Suppressor macrophage treated with lipopolysaccharide for 4 hours (primary cell): ENCODE results near the gene OSBPL1A.
A peak's percentile ranks its signal among the peaks of the same experiment; 100 is the strongest.

Experiments
- DNase-seq: peaks from one replicate; pipeline ENCODE4 v3.0.0-alpha.2; 2020

Gene OSBPL1A

GRCh38 chr18:24212939-24213338 is 184.7 kb downstream of the OSBPL1A start:
- DNase-seq: no peak

DNA sequence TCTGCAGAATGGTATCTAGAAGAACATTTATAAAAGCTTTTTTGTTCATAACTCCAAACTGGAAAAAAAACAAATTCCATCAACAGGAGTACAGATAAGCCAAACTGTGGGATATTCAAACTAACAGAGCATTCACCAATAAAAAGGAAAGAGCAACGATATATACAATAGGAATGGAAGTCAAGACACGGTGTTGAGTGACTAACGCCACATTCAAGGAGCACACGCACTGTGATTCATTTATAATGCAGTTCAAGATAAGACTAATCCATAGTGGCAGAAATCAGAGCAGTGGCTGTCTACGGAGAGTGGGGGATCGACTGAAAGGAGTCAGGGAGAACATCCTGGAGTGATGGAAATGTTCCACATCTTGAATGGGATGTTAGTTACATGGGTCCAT is 188.1 kb downstream of the OSBPL1A start:
- DNase-seq: no peak

DNA sequence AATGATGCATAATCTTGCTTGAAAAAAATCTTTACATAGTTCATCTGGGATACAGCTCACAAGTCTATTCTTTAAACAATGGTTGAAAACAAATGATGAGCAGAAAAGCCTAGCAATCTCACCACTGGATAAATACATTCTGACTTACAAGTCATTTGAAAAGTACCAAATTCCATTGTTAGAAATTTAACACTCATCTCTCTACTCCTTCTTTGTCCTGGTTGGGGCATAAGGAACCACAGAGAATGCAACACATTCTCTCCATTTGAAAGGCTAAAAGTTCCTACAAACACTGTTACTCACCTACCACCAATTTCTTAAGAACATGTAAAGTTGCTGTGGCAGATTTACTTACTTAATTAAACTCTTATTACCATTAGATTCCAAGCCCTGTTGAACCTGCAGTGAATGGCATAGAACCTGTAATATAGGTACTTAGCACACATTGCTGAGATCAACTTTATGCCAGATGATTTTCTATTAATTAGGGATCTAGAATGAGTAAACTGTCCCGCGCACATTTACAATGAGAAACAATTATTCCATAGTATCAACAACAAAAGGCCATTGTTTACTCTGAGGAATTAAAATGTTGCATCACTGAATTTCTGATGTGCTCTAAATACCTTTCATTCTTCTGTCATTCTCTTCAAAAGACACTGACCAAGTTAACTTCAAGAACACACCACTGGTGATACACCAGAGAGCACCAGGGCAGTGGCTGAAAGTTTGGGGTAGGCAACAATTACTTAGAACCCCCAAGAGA is 189.2 kb downstream of the OSBPL1A start:
- DNase-seq: no peak

DNA sequence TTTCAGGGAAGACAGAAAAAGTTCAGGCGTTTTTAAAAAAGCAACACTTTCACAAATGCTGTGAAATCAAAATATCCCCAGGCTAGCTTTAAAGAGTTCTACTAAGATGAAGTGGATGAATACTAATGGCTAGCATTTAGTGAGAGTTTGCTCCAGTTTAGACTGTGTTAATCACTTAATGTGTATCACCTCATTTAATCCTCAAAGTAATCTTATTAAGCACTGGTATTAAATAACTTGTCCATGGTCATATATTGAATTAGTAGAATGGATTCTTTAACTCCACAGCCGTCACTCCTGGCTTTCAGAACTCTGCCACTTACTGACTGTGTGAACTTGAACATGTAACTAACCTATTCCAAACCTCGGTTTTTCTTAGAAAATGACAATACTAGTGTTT is 192.7 kb downstream of the OSBPL1A start:
- DNase-seq: no peak

GRCh38 chr18:24201699-24202687 is 195.6 kb downstream of the OSBPL1A start:
- no peak for DNase-seq

GRCh38 chr18:24200494-24201290 is 196.9 kb downstream of the OSBPL1A start:
- DNase-seq: no peak

- DNase-seq: no peak
These were observed 198.2 kb downstream of the OSBPL1A start for GRCh38 chr18:24199372-24199962.

GRCh38 chr18:24198461-24198860 is 199.2 kb downstream of the OSBPL1A start:
- DNase-seq: peak; percentile 27

- DNase-seq: no peak
These were observed 200.2 kb downstream of the OSBPL1A start for GRCh38 chr18:24197412-24197811.

GRCh38 chr18:24196764-24197163 is 200.9 kb downstream of the OSBPL1A start:
- no peak for DNase-seq

DNA sequence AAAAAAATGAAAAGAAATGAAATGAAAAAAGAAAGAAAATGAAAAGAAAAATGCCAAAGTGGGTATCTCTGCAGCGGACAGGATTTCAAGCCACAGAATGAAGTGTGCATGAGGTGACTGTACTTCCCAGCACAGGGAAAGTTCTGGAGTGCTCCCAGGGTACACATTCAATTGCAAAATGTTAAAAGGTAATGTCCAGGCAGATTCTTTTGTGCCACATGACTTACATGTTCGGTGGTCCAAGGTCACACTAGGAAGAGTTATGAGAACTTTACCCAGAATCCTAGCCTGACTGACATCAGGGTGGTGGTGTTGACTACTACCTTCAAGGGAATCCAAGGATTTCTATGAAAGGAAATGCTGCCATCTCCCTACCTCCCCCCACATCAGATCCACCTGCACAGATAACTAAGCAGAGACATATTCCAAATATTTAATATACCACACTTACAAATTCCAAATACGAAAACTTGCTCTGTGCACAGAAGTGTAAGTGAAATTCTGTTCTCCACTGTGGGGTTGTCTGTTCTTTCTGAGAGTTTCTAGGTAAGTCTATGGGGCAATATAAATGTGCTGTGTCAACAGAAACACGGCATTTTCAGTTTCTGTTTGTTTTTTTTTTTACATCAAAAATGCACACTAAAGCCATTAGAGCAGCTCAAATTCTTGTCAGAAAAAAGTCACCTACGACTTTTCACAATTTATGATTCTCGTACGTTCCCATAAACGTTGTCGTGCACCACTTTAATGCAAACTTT is 202.1 kb downstream of the OSBPL1A start:
- DNase-seq: no peak

GRCh38 chr18:24190590-24190989 is 207.0 kb downstream of the OSBPL1A start:
- no peak for DNase-seq

DNA sequence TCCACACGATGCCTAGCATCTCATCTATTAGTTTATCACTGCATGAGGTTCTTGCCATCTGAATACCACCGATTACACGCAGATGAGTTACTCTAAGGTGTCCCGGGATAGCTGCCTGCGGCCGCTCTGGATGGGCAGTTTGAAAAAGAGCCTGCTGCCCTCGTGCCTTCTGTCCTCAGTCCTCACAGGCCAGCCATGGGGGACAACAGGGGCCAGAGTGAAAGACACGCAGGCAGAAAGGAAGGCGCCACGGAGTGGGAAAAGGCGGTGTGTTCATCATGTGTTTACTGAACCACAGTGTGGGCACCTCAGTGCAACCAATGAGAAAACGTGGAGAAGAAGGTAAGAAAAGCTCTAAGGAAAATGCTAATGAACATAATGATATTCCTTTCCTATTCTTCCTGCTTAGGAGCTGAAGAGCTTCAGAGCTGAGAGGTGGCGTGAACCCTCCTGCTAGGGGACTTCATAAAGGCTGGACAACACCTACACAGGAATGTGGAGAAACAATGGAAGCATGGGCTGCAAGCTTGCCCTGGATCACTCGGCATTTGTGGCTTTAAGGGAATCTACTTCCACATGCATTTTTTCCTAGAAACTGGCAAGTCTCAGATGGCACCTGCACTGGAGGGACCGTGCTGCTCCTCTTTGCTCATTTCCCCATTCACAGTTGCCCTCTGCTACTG is 207.8 kb downstream of the OSBPL1A start:
- no peak for DNase-seq

- peak; percentile 4 for DNase-seq
These were observed 208.6 kb downstream of the OSBPL1A start for GRCh38 chr18:24189007-24189528.

GRCh38 chr18:24188120-24188519 is 209.5 kb downstream of the OSBPL1A start:
- no peak for DNase-seq

DNA sequence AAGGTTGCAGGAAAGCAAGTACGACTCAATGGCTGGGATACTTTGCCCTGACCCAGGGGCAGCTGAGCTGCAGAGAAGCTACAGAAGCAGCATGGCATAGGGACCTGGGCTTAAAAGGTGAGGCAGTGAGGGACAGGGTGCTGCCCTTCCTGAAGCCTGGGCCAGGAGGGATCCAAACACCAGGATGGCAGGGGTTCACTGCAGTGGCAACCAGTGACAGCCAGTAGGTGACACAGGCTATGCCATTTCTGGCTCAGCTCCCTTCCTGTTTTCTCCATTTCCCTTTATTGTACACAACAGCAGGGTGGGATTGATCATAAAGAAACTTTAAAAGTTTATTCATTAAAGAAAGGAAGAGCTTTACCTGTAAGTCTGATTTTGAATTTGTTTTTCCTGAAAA is 209.9 kb downstream of the OSBPL1A start:
- DNase-seq: peak; percentile 14

DNA sequence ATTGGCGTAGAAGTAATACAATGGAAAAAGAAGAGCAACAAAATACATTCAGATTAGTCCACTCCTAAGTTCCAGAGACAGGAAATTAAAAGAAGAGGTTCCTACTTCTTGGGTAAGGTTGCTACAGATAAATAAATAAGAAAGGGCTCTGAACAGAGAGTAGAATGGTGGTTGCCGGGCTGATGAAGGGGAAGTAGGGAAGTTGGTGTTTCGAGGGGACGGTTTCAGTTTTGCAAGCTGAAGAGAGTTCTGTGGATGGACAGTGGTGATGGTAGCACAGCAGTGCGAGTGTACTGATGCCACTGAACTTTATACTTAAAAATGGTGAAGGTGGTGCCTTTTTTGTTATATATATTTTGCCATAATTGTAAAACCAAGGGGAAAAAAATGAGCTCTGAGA is 210.6 kb downstream of the OSBPL1A start:
- peak; percentile 50 for DNase-seq

- DNase-seq: no peak
These were observed 211.8 kb downstream of the OSBPL1A start for GRCh38 chr18:24185805-24186204.

- no peak for DNase-seq
These were observed 215.8 kb downstream of the OSBPL1A start for GRCh38 chr18:24181806-24182205.

DNA sequence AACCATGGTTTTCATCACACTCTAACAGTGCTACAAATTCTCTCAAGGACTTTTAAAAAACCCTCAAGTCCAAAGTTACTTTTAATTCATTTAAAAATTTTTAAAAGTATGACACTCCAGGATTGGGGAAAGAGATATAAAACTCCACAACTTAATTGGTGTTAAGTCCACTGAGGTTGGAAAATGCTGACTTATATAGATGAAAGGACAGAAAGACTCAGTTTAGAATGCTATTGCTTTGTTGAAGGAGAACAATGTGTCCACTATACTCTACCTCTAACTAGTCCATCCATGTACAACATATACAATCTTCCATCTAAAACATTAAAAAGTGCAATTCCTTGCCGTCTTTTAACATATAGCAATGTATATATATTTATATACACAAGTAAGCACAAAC is 217.6 kb downstream of the OSBPL1A start:
- no peak for DNase-seq
